Activated naive CD8-positive, alpha-beta T cell treated with anti-CD3 and anti-CD28 coated beads, Interleukin-2, amount 10 ng/mL, durations not matched to agents 7 days and 5 days (primary cell): ENCODE data around the gene IFNA1. TPM values are rescaled to one million over a fixed set of nuclear protein-coding genes. Genes with fewer than 3 reads are reported as not detected.

Experiments used
- ATAC-seq: fragments of 150-1000 bp; cut with Tn5 transposase; one replicate; pipeline ENCODE4 v1.10.0; 2021; ENCODE audit warnings: low read depth, moderate library complexity
- POLR2A ChIA-PET: fragments of 350-600 bp; sonication (Branson Sonifier 250); formaldehyde crosslinking; loops from one replicate; lab custom pipeline; 2021; ENCODE audit warnings: antibody characterized with exemption; lab: Charles Lee
- DNase-seq: peaks from one replicate; pipeline ENCODE4 v3.0.0; 2021
- H3K27ac Mint-ChIP-seq: one replicate; pipeline ENCODE4 v1.8.0; 2022; ENCODE audit warnings: mild to moderate bottlenecking, mixed read lengths
- H3K27me3 Mint-ChIP-seq: one replicate; pipeline ENCODE4 v1.8.0; 2022; ENCODE audit warnings: mild to moderate bottlenecking, moderate library complexity, mixed read lengths
- H3K36me3 Mint-ChIP-seq: one replicate; pipeline ENCODE4 v1.8.0; 2021; ENCODE audit warnings: mild to moderate bottlenecking, mixed read lengths
- H3K4me1 Mint-ChIP-seq: one replicate; pipeline ENCODE4 v1.8.0; 2021; ENCODE audit warnings: mixed read lengths
- H3K4me3 Mint-ChIP-seq: one replicate; pipeline ENCODE4 v1.8.0; 2022; ENCODE audit warnings: mild to moderate bottlenecking, moderate library complexity, mixed read lengths
- H3K9me3 Mint-ChIP-seq: one replicate; pipeline ENCODE4 v1.8.0; 2021; ENCODE audit warnings: mixed read lengths
- total RNA-seq, 2 experiments: library from RNA; stranded (reverse); gene quantifications; one replicate each; pipeline ENCODE4 v1.2.3, GENCODE V29; 2021

IFNA1 gene
- total RNA-seq, 2 experiments from 2014 or later = not detected

DNA sequence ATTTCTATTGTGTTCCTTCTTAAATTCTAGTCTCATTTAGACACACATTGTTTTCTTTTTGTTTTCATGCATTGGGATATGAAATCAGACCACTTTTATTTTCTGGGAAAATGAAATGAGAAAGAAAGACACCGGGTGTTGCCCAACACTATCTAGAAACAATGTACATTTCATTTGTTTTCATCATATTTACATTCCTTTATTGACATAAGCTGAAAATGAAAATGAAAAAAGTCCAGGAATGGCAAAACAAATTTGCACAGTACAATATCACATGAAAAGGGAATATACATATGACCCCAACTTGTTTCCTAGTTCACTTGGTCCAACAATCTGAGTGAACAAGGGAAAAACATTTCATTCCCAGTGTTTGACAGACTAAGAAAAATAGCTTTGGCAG, 21.1 kb downstream of the IFNA1 start:
- Mint-ChIP-seq H3K27me3 (peaks cover 21% of the 10 kb centered on the region), H3K4me3 (no peak overlapping the region), H3K4me1 (no peaks in the 10 kb centered on the region), H3K9me3 (peaks cover 6% of the 10 kb centered on the region), H3K36me3 (peaks cover 1% of the 10 kb centered on the region), H3K27ac (no peak overlapping the region)
- POLR2A ChIA-PET = no interaction called here
- DNase-seq (no peak), ATAC-seq (no peak)

DNA sequence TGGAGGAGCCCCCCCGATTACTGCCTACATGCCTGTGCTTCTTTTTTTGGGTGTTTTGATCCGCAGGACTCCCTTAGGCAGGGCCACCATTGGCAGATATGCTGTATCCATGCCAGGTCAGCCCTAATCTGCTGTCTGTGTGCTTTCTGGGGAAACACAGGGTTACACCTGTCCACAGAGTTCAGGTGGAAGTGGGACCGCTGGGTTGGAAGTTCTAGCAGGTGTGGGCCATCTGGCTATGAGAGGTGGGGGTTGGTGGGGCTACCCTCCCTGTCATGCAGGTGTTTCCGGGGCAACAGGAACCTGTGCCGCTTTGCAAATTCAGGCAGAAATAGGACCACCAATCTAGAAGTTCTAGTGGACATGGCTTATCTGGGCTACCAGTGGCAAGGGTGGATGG, 24.9 kb downstream of the IFNA1 start:
- no peaks in the 10 kb centered on the region for H3K4me1 Mint-ChIP-seq
- no peak for DNase-seq
- H3K27ac Mint-ChIP-seq = no peak overlapping the region
- peaks cover 6% of the 10 kb centered on the region for H3K9me3 Mint-ChIP-seq
- ATAC-seq = no peak
- H3K4me3 Mint-ChIP-seq = no peak overlapping the region
- peaks cover 1% of the 10 kb centered on the region for H3K36me3 Mint-ChIP-seq
- H3K27me3 Mint-ChIP-seq = peaks cover 6% of the 10 kb centered on the region
- POLR2A ChIA-PET = no interaction called here

DNA sequence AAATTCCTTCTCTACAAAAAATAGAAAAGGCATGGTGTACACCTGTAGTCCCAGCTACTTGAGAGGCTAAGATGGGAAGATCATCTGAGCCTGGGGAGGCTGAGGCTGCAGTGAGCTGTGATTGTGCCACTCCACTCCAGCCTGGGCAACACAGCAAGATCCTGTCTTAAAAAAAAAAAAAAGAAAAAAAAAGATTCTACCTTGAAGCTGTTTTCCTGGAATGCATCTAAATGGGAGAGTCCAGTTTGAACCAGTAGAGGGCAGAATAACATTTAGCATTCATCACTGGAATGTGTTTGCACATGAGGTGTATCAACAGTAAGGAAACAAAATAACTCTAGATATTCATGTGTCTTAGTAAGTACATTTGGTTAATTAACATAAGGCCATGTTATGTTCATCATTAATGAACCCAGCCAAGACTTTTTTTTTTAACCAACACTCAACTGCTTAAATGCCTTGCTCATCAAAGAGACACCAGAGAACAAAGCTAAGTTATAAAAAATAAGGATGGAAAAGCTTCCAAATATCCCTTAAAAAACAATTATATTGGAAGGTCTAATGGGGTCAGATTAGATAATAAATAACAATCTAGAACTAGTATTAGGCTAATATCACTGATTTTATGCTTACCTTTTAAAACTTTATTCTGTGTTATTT, 25.8 kb downstream of the IFNA1 start:
- DNase-seq (no peak), ATAC-seq (no peak)
- no peaks in the 10 kb centered on the region for H3K4me1 Mint-ChIP-seq
- H3K4me3 Mint-ChIP-seq = no peak overlapping the region
- no peaks in the 10 kb centered on the region for H3K27me3 Mint-ChIP-seq
- H3K36me3 Mint-ChIP-seq = peaks cover 1% of the 10 kb centered on the region
- POLR2A ChIA-PET = interaction anchor here (0.9 kb wide), 1 partner anchor 93 kb away, joined by 3 read pairs; no protein-coding TSS in a partner anchor
- H3K9me3 Mint-ChIP-seq = peaks cover 6% of the 10 kb centered on the region
- H3K27ac Mint-ChIP-seq = no peak overlapping the region

DNA sequence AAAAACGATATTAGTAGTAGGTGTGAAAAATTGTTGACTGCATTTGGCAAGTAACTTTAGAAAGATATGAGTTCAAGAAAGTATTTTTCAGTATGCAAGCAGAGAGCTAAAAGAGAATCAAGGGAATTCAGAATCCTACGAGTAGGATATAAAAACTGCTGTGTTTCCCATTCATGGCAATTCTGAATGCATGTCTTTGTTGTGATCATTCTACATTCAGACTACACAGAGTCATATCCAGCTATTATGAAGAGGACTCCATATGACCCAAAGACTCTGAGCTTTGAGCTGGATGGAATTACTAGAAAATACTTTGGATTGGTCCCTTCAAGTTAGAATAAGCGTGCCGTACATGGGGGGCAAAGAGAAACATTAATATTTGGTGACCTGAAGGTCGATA, 29.9 kb downstream of the IFNA1 start:
- Mint-ChIP-seq H3K27me3 (no peaks in the 10 kb centered on the region), H3K36me3 (no peaks in the 10 kb centered on the region), H3K9me3 (no peaks in the 10 kb centered on the region), H3K4me1 (no peaks in the 10 kb centered on the region), H3K4me3 (no peak overlapping the region), H3K27ac (no peak overlapping the region)
- DNase-seq (no peak), ATAC-seq (no peak)
- POLR2A ChIA-PET = no interaction called here

DNA sequence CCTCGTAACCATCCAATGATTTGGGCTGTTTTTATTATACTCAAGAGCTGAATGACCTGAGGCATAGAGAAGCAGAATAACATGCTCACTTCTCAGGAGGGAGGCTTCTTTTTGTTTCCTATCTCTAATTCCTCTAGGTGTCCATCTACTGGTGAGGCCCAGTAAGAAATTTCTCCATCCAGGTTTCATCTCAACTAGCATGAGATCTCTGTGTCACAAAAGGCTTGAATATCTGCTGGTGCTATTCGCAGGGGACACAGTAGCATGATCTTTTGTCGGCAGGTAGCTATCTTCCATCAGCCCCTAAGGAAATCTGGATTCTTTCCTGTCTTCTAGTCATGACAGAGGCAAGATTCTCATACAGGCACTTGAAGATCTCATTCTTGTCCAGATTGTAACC, 33.0 kb downstream of the IFNA1 start:
- DNase-seq = no peak
- no peak for ATAC-seq
- no peak overlapping the region for H3K4me3 Mint-ChIP-seq
- no peaks in the 10 kb centered on the region for H3K9me3 Mint-ChIP-seq
- H3K36me3 Mint-ChIP-seq = no peaks in the 10 kb centered on the region
- POLR2A ChIA-PET = no interaction called here
- H3K27ac Mint-ChIP-seq = no peak overlapping the region
- H3K4me1 Mint-ChIP-seq = no peaks in the 10 kb centered on the region
- H3K27me3 Mint-ChIP-seq = no peaks in the 10 kb centered on the region

DNA sequence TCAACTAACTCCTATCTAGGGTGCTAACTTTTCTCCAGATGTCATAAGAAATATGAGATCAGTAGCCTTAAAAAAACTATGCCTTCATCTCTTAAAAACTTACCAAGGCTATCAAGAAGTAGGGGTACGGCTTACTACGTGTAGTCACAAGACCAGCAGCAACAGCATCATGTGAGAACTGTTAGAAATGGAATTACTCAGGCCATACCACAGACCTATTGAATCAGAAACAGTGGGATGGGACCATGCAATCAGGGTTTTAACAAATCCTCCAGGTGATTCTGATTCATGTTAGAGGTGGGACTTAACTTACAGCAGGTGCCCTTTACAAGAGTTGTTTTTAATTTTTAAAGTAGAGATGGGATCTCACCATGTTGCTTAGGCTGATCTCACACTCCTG, 37.2 kb downstream of the IFNA1 start:
- Mint-ChIP-seq H3K4me3 (no peak overlapping the region), H3K9me3 (no peaks in the 10 kb centered on the region), H3K36me3 (no peaks in the 10 kb centered on the region), H3K27me3 (no peaks in the 10 kb centered on the region), H3K27ac (no peak overlapping the region), H3K4me1 (no peaks in the 10 kb centered on the region)
- POLR2A ChIA-PET = no interaction called here
- DNase-seq = no peak
- ATAC-seq = no peak

DNA sequence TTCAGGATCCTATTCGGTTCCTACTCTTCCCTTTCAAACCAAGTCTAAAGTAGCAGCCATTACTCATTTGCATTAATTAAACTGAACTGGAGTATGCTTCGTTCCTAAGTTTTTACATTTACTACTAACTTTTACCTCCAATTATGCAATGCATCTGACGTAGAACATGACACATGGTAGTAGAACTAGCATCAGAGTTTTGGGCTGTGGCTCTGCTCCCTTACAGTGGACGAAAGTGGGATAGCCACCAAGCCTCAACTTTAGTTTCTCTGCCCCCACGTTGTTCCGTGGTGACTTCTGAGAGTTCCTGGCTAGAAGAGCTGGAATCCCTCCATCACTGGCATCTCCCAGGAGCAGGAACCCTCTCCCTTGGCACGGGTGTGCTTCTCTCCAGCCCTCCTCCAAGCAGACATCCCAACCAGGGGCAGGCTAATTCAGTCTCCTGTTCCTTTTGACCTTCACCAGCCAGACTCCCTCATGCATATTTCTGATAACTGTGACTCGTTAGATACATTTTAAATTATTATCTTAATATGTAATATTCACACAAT, 39.0 kb downstream of the IFNA1 start:
- H3K36me3 Mint-ChIP-seq = no peaks in the 10 kb centered on the region

DNA sequence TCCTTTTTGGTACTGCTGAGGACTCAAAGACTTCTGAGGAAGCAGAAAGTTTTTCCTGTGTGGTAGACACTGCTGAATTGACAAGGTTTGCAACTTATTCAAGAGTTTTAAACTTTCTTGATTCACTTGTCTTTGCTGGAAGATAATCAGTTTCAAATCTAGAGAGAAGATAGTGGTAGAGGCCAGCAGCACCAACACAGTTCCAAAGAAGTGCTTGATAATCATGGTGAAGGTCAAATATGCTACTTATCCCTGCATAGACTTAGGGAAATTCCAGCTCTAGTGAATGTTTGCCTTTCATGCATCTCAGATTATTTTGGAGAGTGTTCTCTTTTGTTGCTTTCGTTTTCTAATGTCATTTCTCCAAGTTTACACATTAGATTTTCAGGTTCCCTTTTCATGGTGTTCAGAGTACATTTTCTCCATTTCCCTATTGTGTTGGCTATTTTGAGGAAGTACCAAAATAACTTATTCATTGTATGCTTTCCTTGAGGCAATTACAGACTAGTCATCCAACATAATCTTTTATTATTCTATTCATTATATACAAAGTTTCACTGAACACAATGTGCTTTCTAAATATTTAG, 41.3 kb downstream of the IFNA1 start:
- Mint-ChIP-seq H3K4me3 (no peak overlapping the region), H3K9me3 (no peaks in the 10 kb centered on the region), H3K4me1 (no peaks in the 10 kb centered on the region), H3K27me3 (no peaks in the 10 kb centered on the region), H3K36me3 (no peaks in the 10 kb centered on the region), H3K27ac (no peak overlapping the region)
- ATAC-seq (no peak), DNase-seq (no peak)
- POLR2A ChIA-PET = no interaction called here

More for the DNA sequence above, 39.0 kb downstream of the IFNA1 start:
- no peak for ATAC-seq
- Mint-ChIP-seq H3K4me1 (no peaks in the 10 kb centered on the region), H3K4me3 (no peak overlapping the region), H3K9me3 (no peaks in the 10 kb centered on the region), H3K27me3 (no peaks in the 10 kb centered on the region), H3K27ac (no peak overlapping the region)
- no peak for DNase-seq
- POLR2A ChIA-PET = no interaction called here

DNA sequence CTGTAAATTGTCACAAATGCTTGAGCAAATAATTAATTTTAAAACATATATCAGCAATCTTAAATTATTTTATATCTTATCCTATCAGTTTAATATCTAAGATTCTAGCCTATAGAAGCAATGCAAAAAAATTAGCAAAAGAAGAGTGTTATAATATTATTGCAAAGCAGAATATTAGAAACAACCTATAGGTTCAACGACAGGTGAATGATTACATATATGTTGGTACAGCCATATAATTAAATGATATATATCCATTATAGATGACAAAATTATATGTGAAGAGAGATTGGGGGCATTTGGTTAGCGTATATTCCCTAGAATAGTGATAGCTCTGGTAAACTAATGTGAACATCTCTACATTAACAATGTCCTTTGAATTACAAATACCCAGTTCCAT, 42.0 kb downstream of the IFNA1 start, which contains the start of gene IFNE:
IFNE (minus strand) TSS at position 101 of the 400 bp plus-strand sequence. CDS start 619 bp downstream, outside the sequence.
- no peak within 1 kb of the TSS for H3K27ac Mint-ChIP-seq
- no peak for DNase-seq

More for the DNA sequence above, 42.0 kb downstream of the IFNA1 start, which contains the start of gene IFNE:
- POLR2A ChIA-PET = no interaction called here
- Mint-ChIP-seq H3K4me3 (no peak within 1 kb of the TSS), H3K4me1 (no peaks in the 10 kb centered on the region), H3K9me3 (no peaks in the 10 kb centered on the region), H3K36me3 (no peaks in the 10 kb centered on the region), H3K27me3 (no peaks in the 10 kb centered on the region)
- no peak for ATAC-seq

Other genes with a start within 250 kb of the IFNA1 start
- gene IFNA7, start 238.2 kb upstream of the IFNA1 start, total RNA-seq = not detected
- not detected for gene IFNA10, start 233.3 kb upstream of the IFNA1 start, total RNA-seq
- gene IFNA16, start 223.1 kb upstream of the IFNA1 start, total RNA-seq = not detected
- not detected for gene IFNA17, start 212.2 kb upstream of the IFNA1 start, total RNA-seq
- not detected for gene IFNA14, start 200.4 kb upstream of the IFNA1 start, total RNA-seq
- gene IFNA5, start 135.1 kb upstream of the IFNA1 start, total RNA-seq = under 1 TPM in 1 of 2 experiments, not detected in 1; 0.31 TPM
- gene KLHL9, start 105.0 kb upstream of the IFNA1 start, total RNA-seq = 10 to 100 TPM; 27.9 to 29.4 TPM
- gene IFNA6, start 89.6 kb upstream of the IFNA1 start, total RNA-seq = not detected
- not detected for gene IFNA13, start 72.4 kb upstream of the IFNA1 start, total RNA-seq
- not detected for gene IFNA2, start 55.0 kb upstream of the IFNA1 start, total RNA-seq
- not detected for gene IFNA8, start 31.3 kb upstream of the IFNA1 start, total RNA-seq
- under 1 TPM; 0.20 to 0.61 TPM for gene IFNE, start 41.9 kb downstream of the IFNA1 start, total RNA-seq